Trophoblast cell (in vitro differentiated cells and primary cell): Measurements from ENCODE around the gene ZNF423.

ENCODE experiments used
- DNase-seq, 2 donors: peaks; one replicate each; pipeline ENCODE4 v3.0.0-alpha.2; 2016
- H2AFZ ChIP-seq: 2 replicates; pipeline ENCODE4 v1.6.1; 2013; ENCODE audit warnings: low read length, moderate library complexity, mild to moderate bottlenecking; ENCODE audit not compliant: insufficient read depth, poor library complexity
- H2AK5ac ChIP-seq: 2 replicates; pipeline ENCODE4 v1.6.1; 2013; ENCODE audit warnings: mild to moderate bottlenecking, low read length
- H2BK120ac ChIP-seq: 2 replicates; pipeline ENCODE4 v1.6.1; 2013; ENCODE audit warnings: low read length, mild to moderate bottlenecking, moderate library complexity; ENCODE audit not compliant: insufficient read depth, poor library complexity
- H2BK12ac ChIP-seq: 2 replicates; pipeline ENCODE4 v1.6.1; 2013; ENCODE audit warnings: mild to moderate bottlenecking, low read length, moderate library complexity
- H2BK5ac ChIP-seq: 2 replicates; pipeline ENCODE4 v1.6.1; 2013; ENCODE audit warnings: low read length, low read depth, moderate library complexity, mild to moderate bottlenecking; ENCODE audit not compliant: poor library complexity
- H3K14ac ChIP-seq: 2 replicates; pipeline ENCODE4 v1.6.1; 2013; ENCODE audit warnings: mild to moderate bottlenecking, low read length
- H3K18ac ChIP-seq: 2 replicates; pipeline ENCODE4 v1.6.1; 2013; ENCODE audit warnings: mild to moderate bottlenecking, low read length
- H3K23ac ChIP-seq: 2 replicates; pipeline ENCODE4 v1.6.1; 2013; ENCODE audit warnings: low read length
- H3K27ac ChIP-seq: 2 replicates; pipeline ENCODE4 v1.5.1; 2013; ENCODE audit warnings: low read depth, mild to moderate bottlenecking, inconsistent platforms, low read length, moderate library complexity
- H3K27me3 ChIP-seq: 2 replicates; pipeline ENCODE4 v1.6.1; 2013; ENCODE audit warnings: inconsistent platforms, mild to moderate bottlenecking, low read length, moderate library complexity; ENCODE audit not compliant: insufficient read depth
- H3K36me3 ChIP-seq, 2 experiments: 1 replicate in 1 of 2; 2 replicates in 1 of 2; pipeline ENCODE4 v1.6.1; 2013; ENCODE audit warnings: low read length in 2 of 2, mild to moderate bottlenecking in 2 of 2, moderate library complexity in 1 of 2; ENCODE audit not compliant: insufficient read depth in 2 of 2, control insufficient read depth in 1 of 2
- H3K4ac ChIP-seq: 2 replicates; pipeline ENCODE4 v1.6.1; 2013; ENCODE audit warnings: low read depth, mild to moderate bottlenecking, low read length, moderate library complexity
- H3K4me1 ChIP-seq, 2 experiments: 1 replicate in 1 of 2; 2 replicates in 1 of 2; pipeline ENCODE4 v1.6.1; 2013; ENCODE audit warnings: low read length in 2 of 2, mild to moderate bottlenecking in 2 of 2, moderate library complexity in 1 of 2; ENCODE audit not compliant: insufficient read depth in 2 of 2, control insufficient read depth in 1 of 2
- H3K4me2 ChIP-seq: 2 replicates; pipeline ENCODE4 v1.6.1; 2013; ENCODE audit warnings: inconsistent platforms, mild to moderate bottlenecking, low read length, moderate library complexity
- H3K4me3 ChIP-seq: 2 replicates; pipeline ENCODE4 v1.5.1; 2013; ENCODE audit warnings: mild to moderate bottlenecking, low read depth, low read length, inconsistent platforms
- H3K79me1 ChIP-seq: one replicate; pipeline ENCODE4 v1.6.1; 2013; ENCODE audit warnings: low read length
- H3K79me2 ChIP-seq: 2 replicates; pipeline ENCODE4 v1.6.1; 2013; ENCODE audit warnings: low read length, mild to moderate bottlenecking; ENCODE audit not compliant: control insufficient read depth, insufficient read depth, poor library complexity
- H3K9ac ChIP-seq: 2 replicates; pipeline ENCODE4 v1.6.1; 2013; ENCODE audit warnings: mild to moderate bottlenecking, low read length
- H3K9me3 ChIP-seq: 2 replicates; pipeline ENCODE4 v1.6.1; 2013; ENCODE audit warnings: low read depth, mild to moderate bottlenecking, control low read depth, inconsistent platforms, low read length; ENCODE audit not compliant: insufficient read depth
- H4K12ac ChIP-seq: 2 replicates; pipeline ENCODE4 v1.6.1; 2013; ENCODE audit warnings: low read depth, mild to moderate bottlenecking, low read length, moderate library complexity
- H4K8ac ChIP-seq: 2 replicates; pipeline ENCODE4 v1.6.1; 2013; ENCODE audit warnings: low read depth, mild to moderate bottlenecking, low read length, moderate library complexity
- H4K91ac ChIP-seq: one replicate; pipeline ENCODE4 v1.6.1; 2013; ENCODE audit warnings: low read depth, mild to moderate bottlenecking, low read length, moderate library complexity
- WGBS: extraction: QIAGEN DNeasy Blood & Tissue Kit; methylation state at CpG from one replicate; pipeline ENCODE4 v1.1.7; 2013; ENCODE audit warnings: missing lambda C conversion rate; ENCODE audit not compliant: insufficient read length, insufficient coverage; ENCODE audit errors: extremely low coverage; 5-methylcytosine and 5-hydroxymethylcytosine counted together

ZNF423 gene

DNA sequence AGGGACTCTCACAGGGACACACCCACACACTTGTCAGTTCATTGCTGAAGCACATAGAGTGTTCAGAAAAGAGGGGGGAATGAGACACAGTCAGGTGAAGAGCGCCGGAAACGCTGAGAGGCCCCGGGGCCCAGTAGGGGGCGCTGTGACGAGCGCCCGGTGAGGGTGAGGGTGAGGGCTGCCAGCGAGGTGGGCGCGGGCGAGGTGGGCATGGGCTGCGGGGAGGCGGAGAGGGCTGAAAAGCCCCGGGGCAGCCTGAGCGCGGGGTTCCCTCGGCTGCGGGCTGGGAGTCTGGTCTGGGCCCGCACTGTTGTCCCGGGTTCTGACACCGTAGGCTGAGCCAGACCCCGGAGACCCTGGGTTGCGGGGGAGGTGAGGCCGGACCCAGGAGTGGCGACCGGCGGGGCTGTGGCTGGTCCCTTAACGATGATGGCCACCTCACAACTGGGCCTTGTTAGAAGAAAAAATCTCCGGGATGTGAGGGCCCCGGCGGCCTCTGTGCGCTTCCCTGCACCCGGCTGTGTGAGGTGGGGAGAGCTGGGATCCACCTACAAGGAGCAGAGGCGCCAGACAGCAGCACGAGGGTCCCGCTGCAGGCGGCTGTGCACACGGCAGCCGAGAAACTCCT is 390.9 kb downstream of the ZNF423 start:
- Histone ChIP-seq H3K27ac (no peak overlapping the region), H2BK12ac (no peak overlapping the region), H2AK5ac (no peak overlapping the region), H3K14ac (no peak overlapping the region), H2AFZ (no peak overlapping the region), H3K4ac (no peak overlapping the region), H3K79me1 (no peaks in the 10 kb centered on the region), H3K79me2 (no peaks in the 10 kb centered on the region), H3K27me3 (peaks cover 6% of the 10 kb centered on the region), H3K9me3 (no peaks in the 10 kb centered on the region), H3K23ac (no peak overlapping the region), H4K12ac (no peak overlapping the region), H2BK120ac (no peak overlapping the region), H2BK5ac (no peak overlapping the region), H3K4me3 (no peak overlapping the region), H4K91ac (no peak overlapping the region), H3K4me1 (peaks cover 5% of the 10 kb centered on the region in 2 experiments), H4K8ac (no peak overlapping the region), H3K9ac (no peak overlapping the region), H3K18ac (no peak overlapping the region), H3K4me2 (peak overlapping the region; percentile 50), H3K36me3 (no peaks in the 10 kb centered on the region)
- no CpG with 5 or more reads among the region's 40 CpGs for WGBS
- no peak for DNase-seq

DNA sequence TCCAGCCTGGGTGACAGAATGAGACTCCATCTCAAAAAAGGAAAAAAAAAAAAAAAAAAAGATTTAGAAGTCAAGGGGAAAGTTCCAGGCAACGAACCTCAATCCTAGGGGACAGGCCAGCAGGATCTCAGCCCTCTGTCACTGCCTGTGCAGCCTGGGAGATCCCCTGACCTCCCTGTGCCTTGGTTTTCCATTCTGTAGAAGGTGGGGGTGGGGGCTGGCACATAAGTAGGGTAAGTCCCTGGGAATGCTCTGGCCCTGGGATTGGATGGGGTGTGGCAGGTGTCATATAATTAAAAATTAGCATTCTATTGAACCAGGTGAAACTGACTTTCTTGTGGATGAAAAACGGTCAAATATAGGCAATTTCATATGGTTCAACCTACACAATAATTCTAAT is 391.8 kb downstream of the ZNF423 start:
- Histone ChIP-seq H3K79me2 (no peaks in the 10 kb centered on the region), H3K36me3 (no peaks in the 10 kb centered on the region), H2AK5ac (no peak overlapping the region), H3K27me3 (peaks cover 6% of the 10 kb centered on the region), H3K4me2 (no peak overlapping the region), H4K91ac (no peak overlapping the region), H2BK12ac (no peak overlapping the region), H3K79me1 (no peaks in the 10 kb centered on the region), H2AFZ (no peak overlapping the region), H2BK120ac (no peak overlapping the region), H4K8ac (no peak overlapping the region), H4K12ac (no peak overlapping the region), H3K4me3 (no peak overlapping the region), H3K23ac (no peak overlapping the region), H3K27ac (no peak overlapping the region), H3K9me3 (no peaks in the 10 kb centered on the region), H3K18ac (no peak overlapping the region), H3K14ac (no peak overlapping the region), H3K9ac (no peak overlapping the region), H3K4me1 (peaks cover 5% of the 10 kb centered on the region in 2 experiments), H2BK5ac (no peak overlapping the region), H3K4ac (no peak overlapping the region)
- no CpG with 5 or more reads among the region's 2 CpGs for WGBS
- DNase-seq, result no peak

DNA sequence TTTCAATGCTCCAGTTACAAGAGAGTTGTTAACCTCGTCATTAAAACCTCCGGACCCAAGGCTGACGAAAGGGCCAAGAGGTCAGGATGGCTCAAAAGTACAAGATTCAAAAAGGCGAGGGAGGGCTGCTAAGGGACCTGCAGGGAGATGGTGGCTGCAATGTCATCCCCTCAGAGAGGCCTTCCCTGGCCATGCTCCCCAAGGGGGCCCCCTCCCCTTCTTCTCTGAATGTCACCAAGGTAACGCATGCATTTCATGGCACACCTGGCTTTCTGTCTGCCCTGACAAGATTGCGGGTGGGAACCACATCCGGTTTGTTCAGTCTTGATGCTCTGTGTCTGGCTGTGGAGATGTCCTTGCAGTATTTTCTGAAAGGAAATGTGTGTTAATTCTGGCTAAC is 392.4 kb downstream of the ZNF423 start:
- H3K4me1 ChIP-seq, result peaks cover 5% of the 10 kb centered on the region in 2 experiments
- H2BK12ac ChIP-seq, result no peak overlapping the region
- peaks cover 6% of the 10 kb centered on the region for H3K27me3 ChIP-seq
- no peak overlapping the region for H4K12ac ChIP-seq
- no peak overlapping the region for H3K27ac ChIP-seq
- no peak overlapping the region for H4K8ac ChIP-seq
- H2AFZ ChIP-seq, result no peak overlapping the region
- H3K36me3 ChIP-seq, result no peaks in the 10 kb centered on the region
- no peak overlapping the region for H3K4ac ChIP-seq
- H3K79me1 ChIP-seq, result no peaks in the 10 kb centered on the region
- H4K91ac ChIP-seq, result no peak overlapping the region
- H3K9ac ChIP-seq, result no peak overlapping the region
- no peak for DNase-seq
- no peak overlapping the region for H2AK5ac ChIP-seq
- H3K14ac ChIP-seq, result no peak overlapping the region
- whole genome bisulfite sequencing, result no CpG with 5 or more reads among the region's 7 CpGs
- H3K4me2 ChIP-seq, result no peak overlapping the region
- H2BK5ac ChIP-seq, result no peak overlapping the region
- no peak overlapping the region for H3K23ac ChIP-seq
- H3K4me3 ChIP-seq, result no peak overlapping the region
- H3K79me2 ChIP-seq, result no peaks in the 10 kb centered on the region
- no peak overlapping the region for H3K18ac ChIP-seq
- no peaks in the 10 kb centered on the region for H3K9me3 ChIP-seq
- H2BK120ac ChIP-seq, result no peak overlapping the region

DNA sequence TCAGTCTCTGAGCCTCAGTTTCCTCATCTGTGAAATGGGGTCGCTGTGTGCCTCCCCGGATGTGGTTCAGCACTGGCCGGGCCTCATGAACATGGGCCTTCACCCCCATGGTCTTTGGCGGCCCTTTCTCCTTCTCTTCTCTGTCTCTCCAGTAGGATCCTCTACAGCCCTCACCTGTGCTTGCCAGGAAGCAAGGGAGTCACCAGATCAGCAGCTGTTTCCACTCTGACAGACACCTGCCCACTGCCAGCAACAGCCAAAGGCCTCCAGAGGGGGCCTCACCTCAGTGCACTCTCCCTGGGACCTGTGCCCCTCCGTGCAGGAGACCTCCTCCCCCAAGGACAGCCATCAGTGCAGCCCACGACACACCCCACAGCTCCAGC is 392.9 kb downstream of the ZNF423 start:
- Histone ChIP-seq H3K9ac (no peak overlapping the region), H3K18ac (no peak overlapping the region), H2BK120ac (no peak overlapping the region), H3K27ac (no peak overlapping the region), H4K8ac (no peak overlapping the region), H3K4me2 (no peak overlapping the region), H3K4me3 (no peak overlapping the region), H2AK5ac (no peak overlapping the region), H3K79me1 (no peaks in the 10 kb centered on the region), H3K36me3 (no peaks in the 10 kb centered on the region), H3K27me3 (peaks cover 6% of the 10 kb centered on the region), H2BK12ac (no peak overlapping the region), H2AFZ (no peak overlapping the region), H3K79me2 (no peaks in the 10 kb centered on the region), H4K12ac (no peak overlapping the region), H4K91ac (no peak overlapping the region), H2BK5ac (no peak overlapping the region), H3K14ac (no peak overlapping the region), H3K9me3 (peaks cover 2% of the 10 kb centered on the region), H3K23ac (no peak overlapping the region), H3K4me1 (peaks cover 5% of the 10 kb centered on the region in 2 experiments), H3K4ac (no peak overlapping the region)
- no CpG with 5 or more reads among the region's 6 CpGs for WGBS
- no peak for DNase-seq
